Mesothelial cell of epicardium (in vitro differentiated cells): Measurements from ENCODE around the gene GSC2. TPM values are rescaled to one million over a fixed set of nuclear protein-coding genes. Genes with fewer than 3 reads are reported as not detected.

Experiments
- DNase-seq, 2 experiments: peaks; one replicate each; pipeline ENCODE4 v3.0.0; 2021; ENCODE audit warnings: low spot score in 2 of 2; ENCODE audit not compliant: unreplicated experiment in 2 of 2
- H3K27ac Mint-ChIP-seq: 2 replicates; pipeline ENCODE4 v1.8.0; 2021; ENCODE audit warnings: mixed read lengths
- H3K27me3 Mint-ChIP-seq: 2 replicates; pipeline ENCODE4 v1.8.0; 2021; ENCODE audit warnings: low read depth, mixed read lengths
- H3K36me3 Mint-ChIP-seq: 2 replicates; pipeline ENCODE4 v1.8.0; 2021; ENCODE audit warnings: mixed read lengths
- H3K4me1 Mint-ChIP-seq: 2 replicates; pipeline ENCODE4 v1.8.0; 2021; ENCODE audit warnings: mixed read lengths
- H3K4me3 Mint-ChIP-seq: 2 replicates; pipeline ENCODE4 v1.8.0; 2021; ENCODE audit warnings: mild to moderate bottlenecking, moderate library complexity, mixed read lengths
- H3K9me3 Mint-ChIP-seq: 2 replicates; pipeline ENCODE4 v1.8.0; 2021; ENCODE audit warnings: mixed read lengths
- total RNA-seq: library from RNA; stranded (reverse); gene quantifications from 3 replicates; pipeline ENCODE4 v1.2.1, GENCODE V29; 2021
- TF ChIP-seq, protein P1 (sequence below): fragments of 200-600 bp; sonication (generic); IDR thresholded peaks from one replicate; pipeline ENCODE4 v1.5.0; 2021; ENCODE audit warnings: antibody characterized with exemption; ENCODE audit not compliant: unreplicated experiment

The GSC2 gene
- total RNA-seq, 1 donor from 2014 or later: not detected

- Mint-ChIP-seq H3K9me3 (no peaks in the 10 kb centered on the region), H3K27me3 (no peaks in the 10 kb centered on the region), H3K4me1 (no peaks in the 10 kb centered on the region), H3K36me3 (peaks cover 2% of the 10 kb centered on the region), H3K27ac (no peak overlapping the region), H3K4me3 (no peak overlapping the region)
- TF ChIP-seq, protein P1, sequence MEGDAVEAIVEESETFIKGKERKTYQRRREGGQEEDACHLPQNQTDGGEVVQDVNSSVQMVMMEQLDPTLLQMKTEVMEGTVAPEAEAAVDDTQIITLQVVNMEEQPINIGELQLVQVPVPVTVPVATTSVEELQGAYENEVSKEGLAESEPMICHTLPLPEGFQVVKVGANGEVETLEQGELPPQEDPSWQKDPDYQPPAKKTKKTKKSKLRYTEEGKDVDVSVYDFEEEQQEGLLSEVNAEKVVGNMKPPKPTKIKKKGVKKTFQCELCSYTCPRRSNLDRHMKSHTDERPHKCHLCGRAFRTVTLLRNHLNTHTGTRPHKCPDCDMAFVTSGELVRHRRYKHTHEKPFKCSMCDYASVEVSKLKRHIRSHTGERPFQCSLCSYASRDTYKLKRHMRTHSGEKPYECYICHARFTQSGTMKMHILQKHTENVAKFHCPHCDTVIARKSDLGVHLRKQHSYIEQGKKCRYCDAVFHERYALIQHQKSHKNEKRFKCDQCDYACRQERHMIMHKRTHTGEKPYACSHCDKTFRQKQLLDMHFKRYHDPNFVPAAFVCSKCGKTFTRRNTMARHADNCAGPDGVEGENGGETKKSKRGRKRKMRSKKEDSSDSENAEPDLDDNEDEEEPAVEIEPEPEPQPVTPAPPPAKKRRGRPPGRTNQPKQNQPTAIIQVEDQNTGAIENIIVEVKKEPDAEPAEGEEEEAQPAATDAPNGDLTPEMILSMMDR: no peak
- no peak for DNase-seq
Observed at GRCh38 chr22:19194766-19195536, 44.9 kb upstream of the GSC2 start.

DNA sequence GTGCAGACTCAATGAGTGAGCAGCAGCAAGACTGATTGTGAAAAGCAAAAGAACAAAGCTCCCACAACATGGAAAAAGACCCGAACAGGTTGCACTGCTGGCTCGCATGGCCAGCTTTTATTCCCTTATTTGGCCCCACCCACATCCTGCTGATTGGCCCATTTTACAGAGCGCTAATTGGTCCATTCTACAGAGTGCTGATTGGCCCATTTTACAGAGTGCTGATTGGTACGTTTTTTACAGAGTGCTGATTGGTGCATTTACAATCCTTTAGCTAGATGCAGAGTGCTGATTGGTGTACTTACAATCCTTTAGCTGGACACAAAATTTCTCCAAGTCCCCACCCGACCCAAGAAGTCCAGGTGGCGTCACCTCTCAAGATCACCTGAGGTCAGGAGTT lies 43.8 kb upstream of the GSC2 start:
- peaks cover 2% of the 10 kb centered on the region for H3K36me3 Mint-ChIP-seq

GRCh38 chr22:19187716-19188563 lies 37.8 kb upstream of the GSC2 start:
- Mint-ChIP-seq H3K27ac (no peak overlapping the region), H3K4me3 (no peak overlapping the region), H3K4me1 (peaks cover 4% of the 10 kb centered on the region), H3K27me3 (no peaks in the 10 kb centered on the region), H3K9me3 (no peaks in the 10 kb centered on the region), H3K36me3 (no peaks in the 10 kb centered on the region)
- TF ChIP-seq, protein P1: no peak
- DNase-seq: no peak

More for the DNA sequence above, 43.8 kb upstream of the GSC2 start:
- DNase-seq: no peak
- H3K4me3 Mint-ChIP-seq: no peak overlapping the region
- H3K27ac Mint-ChIP-seq: no peak overlapping the region
- TF ChIP-seq, protein P1: no peak
- no peaks in the 10 kb centered on the region for H3K9me3 Mint-ChIP-seq
- H3K4me1 Mint-ChIP-seq: no peaks in the 10 kb centered on the region
- H3K27me3 Mint-ChIP-seq: no peaks in the 10 kb centered on the region

DNA sequence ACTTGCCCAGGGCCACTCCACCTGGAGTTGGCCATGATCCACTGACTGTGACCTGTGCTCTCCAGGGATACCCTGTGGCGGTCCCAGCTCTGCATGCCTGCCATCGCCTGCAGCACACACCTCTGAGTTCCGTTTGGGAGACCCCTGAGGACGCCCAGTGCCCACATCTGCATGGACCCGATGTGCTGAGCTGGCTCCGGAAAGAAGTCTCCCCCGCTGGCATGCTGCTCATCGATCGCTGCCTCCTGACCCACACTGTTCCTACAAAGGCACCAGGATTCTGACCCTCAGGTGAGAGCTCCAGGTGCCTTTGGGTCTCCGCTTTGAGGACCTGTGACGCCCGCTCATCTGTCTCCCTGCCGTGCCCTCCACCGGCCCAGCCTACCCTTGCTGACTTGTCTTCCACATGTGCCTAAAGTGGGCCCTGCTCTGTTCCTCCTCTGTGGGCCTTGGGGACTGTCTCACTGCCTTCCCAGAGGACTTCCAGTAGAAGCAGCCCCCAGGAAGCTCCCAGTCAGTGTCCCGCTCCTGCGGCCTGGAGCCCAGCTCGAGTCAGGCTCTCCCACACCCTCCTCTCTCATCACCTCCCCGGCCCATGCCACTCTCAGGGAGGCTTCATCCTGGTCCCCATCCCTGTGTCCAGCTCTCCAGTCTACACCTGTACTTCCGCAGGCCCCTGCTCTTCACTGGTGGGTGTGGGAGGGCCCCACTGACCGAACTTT lies 34.3 kb upstream of the GSC2 start:
- Mint-ChIP-seq H3K4me3 (no peak overlapping the region), H3K36me3 (no peaks in the 10 kb centered on the region), H3K27me3 (no peaks in the 10 kb centered on the region), H3K9me3 (no peaks in the 10 kb centered on the region), H3K27ac (no peak overlapping the region), H3K4me1 (peaks cover 5% of the 10 kb centered on the region)
- TF ChIP-seq, protein P1: no peak
- no peak for DNase-seq

DNA sequence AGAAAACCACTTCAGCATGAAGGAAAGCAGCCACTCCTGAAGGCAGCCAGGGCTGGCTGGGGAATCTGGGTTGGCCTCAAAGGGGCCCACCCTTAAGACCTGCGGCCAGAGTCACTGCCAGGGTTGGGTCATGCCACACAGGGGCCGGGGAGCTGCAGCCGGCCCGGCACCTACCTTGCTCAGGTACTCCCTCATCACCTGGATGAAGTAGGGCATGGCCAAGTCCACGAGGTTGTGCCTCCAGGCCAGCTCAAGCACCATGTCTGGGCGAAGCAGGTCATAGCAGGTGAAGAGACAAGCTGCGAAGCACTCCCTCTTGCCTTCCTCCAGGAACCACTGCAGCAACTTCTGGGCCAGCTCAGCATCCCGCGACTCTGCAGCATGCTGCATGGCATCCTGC lies 33.1 kb upstream of the GSC2 start:
- H3K4me3 Mint-ChIP-seq: no peak overlapping the region
- DNase-seq: no peak
- H3K36me3 Mint-ChIP-seq: no peaks in the 10 kb centered on the region
- H3K4me1 Mint-ChIP-seq: peaks cover 5% of the 10 kb centered on the region
- H3K9me3 Mint-ChIP-seq: no peaks in the 10 kb centered on the region
- H3K27me3 Mint-ChIP-seq: no peaks in the 10 kb centered on the region
- H3K27ac Mint-ChIP-seq: no peak overlapping the region
- TF ChIP-seq, protein P1: no peak
